Right ventricle myocardium inferior (tissue), 1 donor: ENCODE measurements around the gene MYL2. TPM values are rescaled to one million over a fixed set of nuclear protein-coding genes. Genes with fewer than 3 reads are reported as not detected.
A peak's percentile ranks its signal among the peaks of the same experiment; 100 is the strongest.
"Not testable (repeated sequence)": the region's sequence is repeated elsewhere in the genome, so short reads cannot be mapped to it uniquely, and the experiment has no call there.

ENCODE experiments used
- ATAC-seq: fragments of 200-7000 bp; cut with Tn5 transposase; one replicate; pipeline ENCODE4 v1.9.1; 2020; ENCODE audit warnings: mild to moderate bottlenecking, moderate library complexity
- DNase-seq: peaks from one replicate; pipeline ENCODE4 v3.0.0; 2021; ENCODE audit errors: missing footprints
- intact Hi-C: fragments of 100-400 bp; cut with DNase I; formaldehyde crosslinking; loops from one replicate; pipeline ENCODE4 v1.11.0; 2022
- long read RNA-seq: library from polyadenylated mRNA; unstranded; transcript quantifications from one replicate; pipeline ENCODE4 v2.0.0, GENCODE V29; 2021
- total RNA-seq: library from RNA; stranded (reverse); fragmentation: NEBNext Ultra II Directional; extraction: Animal tissue kit (Norgen Biotek cat#: 25700); gene quantifications from one replicate; pipeline ENCODE4 v1.2.1, GENCODE V29; 2021
- donor health status: DM: no; HTN: yes; CAD: no; lungs with severe emphysema.

The MYL2 gene, protein sequence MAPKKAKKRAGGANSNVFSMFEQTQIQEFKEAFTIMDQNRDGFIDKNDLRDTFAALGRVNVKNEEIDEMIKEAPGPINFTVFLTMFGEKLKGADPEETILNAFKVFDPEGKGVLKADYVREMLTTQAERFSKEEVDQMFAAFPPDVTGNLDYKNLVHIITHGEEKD
- 17,347 TPM for total RNA-seq
- long read RNA-seq, transcript MYL2-201 (7 exons, 807 nt): major isoform, 10,865 of 11,694 reads
- long read RNA-seq, transcript MYL2-202 (2 exons, 561 nt): minor isoform, 6 of 11,694 reads
- long read RNA-seq, transcript MYL2-203 (6 exons, 664 nt): minor isoform, 15 of 11,694 reads
- long read RNA-seq, partial matches to known transcripts: 611 of 11,694 reads
- long read RNA-seq, other reads (novel, unspliced or antisense): 197 of 11,694 reads

GRCh38 chr12:110920324-110920910, at the start of gene MYL2:
TSS of gene MYL2 (minus strand) at chr12:110920579. CDS start at chr12:110920529, 50 bp downstream.
- ATAC-seq: peak; percentile 88
- intact Hi-C loops: no loop called here
- DNase-seq: peak; percentile 75

- DNase-seq (no peak), ATAC-seq (no peak)
- intact Hi-C loops: no loop called here
Measured at GRCh38 chr12:110966081-110966760, 45.8 kb upstream of the MYL2 start.

DNA sequence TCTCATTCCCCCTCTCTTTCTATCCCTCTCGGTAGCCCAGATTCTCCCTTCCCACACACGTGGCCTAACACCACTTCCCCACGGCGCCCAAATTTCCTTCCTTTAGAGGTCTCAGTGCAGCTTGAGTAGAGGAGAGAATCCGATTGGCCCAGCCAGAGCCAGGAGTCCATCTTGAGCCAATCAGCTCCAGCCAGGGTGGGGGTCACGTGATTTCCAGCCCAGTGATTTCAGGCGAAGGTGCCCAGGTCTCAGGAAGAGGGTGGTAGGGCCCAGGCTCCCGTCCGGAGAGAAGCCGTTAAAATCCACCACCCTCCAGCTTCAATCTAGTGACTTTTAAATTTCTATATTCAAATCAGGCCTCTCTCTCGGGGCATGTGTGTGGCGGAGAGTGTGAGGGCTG, 45.2 kb upstream of the MYL2 start:
- intact Hi-C loops: no loop called here
- DNase-seq (no peak), ATAC-seq (no peak)

DNA sequence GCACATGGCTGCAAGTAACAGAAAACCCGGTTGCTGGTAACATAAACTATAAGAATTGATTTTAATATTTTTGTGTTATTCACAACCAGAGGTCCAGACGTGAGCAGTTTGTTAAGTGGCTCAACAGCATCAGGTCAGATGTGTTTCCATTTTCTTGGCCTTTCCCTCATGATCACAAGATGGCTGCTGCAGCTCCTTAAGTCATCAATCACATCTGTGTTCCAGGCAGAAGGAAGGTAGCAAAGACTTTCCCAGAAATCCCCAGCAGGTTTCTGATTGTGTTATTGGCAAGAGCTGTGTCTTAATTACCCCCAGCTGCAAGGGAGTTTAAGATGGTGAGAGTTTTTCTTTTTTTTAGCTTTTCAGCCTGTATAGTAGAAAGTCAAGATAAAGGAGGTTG, 40.4 kb upstream of the MYL2 start:
- ATAC-seq: no peak

DNA sequence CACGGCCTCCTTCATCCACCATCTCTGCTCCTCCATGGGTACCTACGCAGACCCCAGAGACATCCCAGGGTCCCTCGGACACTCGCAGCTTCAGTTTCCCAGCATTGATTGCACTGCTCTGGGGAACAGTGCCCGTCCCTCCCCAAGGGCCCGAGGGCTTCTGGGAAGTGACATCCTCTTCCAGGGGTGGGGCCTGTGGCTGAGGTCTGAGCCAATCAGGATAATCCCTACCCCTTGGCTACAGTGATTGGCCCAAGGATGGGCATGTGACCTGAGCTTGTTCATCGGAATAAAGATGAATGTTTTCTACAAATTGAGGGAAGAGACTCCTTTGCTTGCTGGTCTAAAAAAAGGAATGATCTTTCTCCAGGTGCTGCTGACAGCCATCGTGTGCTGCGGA, 37.3 kb upstream of the MYL2 start:
- no peak for DNase-seq
- intact Hi-C loops: no loop called here
- no peak for ATAC-seq

More for the DNA sequence above, 40.4 kb upstream of the MYL2 start:
- DNase-seq: no peak
- intact Hi-C loops: no loop called here

DNA sequence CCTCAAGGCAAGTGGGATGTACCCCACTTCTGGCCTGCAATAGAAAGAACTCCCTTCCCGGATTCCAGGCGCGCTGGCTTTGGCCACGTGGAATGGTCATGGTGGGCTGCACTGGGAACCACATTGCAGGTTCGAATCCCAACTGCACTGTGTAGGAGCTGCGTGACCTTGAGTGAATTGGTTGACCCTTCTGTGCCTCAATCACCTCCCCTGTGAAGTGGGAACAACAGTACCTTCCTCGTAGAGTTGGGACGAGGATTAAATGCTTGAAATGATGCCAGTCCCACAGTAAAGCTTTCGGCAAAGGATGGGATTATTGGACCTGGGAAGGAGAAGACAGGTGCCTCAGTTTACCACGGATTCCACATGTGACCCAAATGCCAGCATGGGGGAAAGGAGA, 36.8 kb upstream of the MYL2 start:
- intact Hi-C loops: no loop called here
- DNase-seq (no peak), ATAC-seq (no peak)

GRCh38 chr12:110950867-110951266, 30.5 kb upstream of the MYL2 start:
- intact Hi-C loops: not testable (repeated sequence)

DNA sequence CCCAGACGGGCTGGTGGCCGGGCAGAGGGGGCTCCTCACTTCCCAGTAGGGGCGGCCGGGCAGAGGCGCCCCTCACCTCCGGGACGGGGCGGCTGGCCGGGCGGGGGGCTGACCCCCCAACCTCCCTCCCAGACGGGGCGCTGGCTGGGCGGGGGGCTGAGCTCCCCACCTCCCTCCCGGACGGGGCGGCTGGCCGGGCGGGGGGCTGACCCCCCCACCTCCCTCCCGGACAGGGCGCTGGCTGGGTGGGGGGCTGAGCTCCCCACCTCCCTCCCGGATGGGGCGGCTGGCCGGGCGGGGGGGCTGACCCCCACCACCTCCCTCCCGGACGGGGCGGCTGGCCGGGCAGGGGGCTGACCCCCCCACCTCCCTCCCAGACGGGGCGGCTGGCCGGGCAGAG, 30.1 kb upstream of the MYL2 start:
- ATAC-seq, intact Hi-C loops, DNase-seq: not testable (repeated sequence)

More at GRCh38 chr12:110950867-110951266, 30.5 kb upstream of the MYL2 start:
- DNase-seq, ATAC-seq: not testable (repeated sequence)

- DNase-seq (no peak), ATAC-seq (no peak)
- intact Hi-C loops: no loop called here
Measured at GRCh38 chr12:110948041-110948440, 27.7 kb upstream of the MYL2 start.

- intact Hi-C loops: no loop called here
- ATAC-seq (no peak), DNase-seq (no peak)
Measured at GRCh38 chr12:110943373-110943772, 23.0 kb upstream of the MYL2 start.

- intact Hi-C loops: no loop called here
- no peak for ATAC-seq
- DNase-seq: no peak
Measured at GRCh38 chr12:110941391-110941790, 21.0 kb upstream of the MYL2 start.

DNA sequence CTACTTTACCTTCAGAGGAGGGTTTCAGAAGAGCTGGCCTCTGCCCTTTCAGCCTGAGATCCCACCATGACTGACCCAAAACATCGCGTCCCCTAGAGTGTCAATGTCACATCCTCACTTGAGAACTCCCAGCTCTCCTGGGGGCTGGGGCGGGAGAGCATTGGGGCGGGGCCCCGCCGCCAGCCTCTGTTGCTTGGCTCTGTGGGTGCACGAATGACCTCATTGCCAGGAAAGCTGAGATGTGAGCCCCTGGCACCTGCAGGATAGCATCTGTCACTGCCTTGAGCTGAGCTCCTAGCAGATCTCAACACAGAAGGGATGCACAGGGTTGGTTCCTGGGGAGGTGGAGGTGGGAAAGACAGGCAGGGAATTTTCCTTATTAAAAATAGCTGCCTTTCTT, 20.6 kb upstream of the MYL2 start:
- intact Hi-C loops: no loop called here
- DNase-seq (no peak), ATAC-seq (no peak)

DNA sequence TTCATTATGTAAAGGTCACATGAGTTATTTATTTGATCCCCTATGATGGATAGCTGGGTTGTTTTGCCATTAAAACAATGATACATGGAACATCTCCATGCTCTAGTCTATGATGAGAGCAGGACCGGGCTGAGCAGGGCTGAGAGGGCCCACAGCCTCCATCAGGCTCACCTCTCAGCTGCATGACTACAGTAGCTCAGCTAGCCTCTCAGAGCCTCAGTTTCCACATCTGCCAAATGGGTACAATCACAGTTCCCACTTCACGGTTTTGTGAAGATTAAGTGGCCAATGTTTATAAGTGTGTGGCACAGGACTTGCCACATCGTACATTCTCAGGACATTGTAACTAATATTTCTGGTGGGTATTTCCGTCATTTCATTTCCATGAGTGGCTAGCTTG, 19.9 kb upstream of the MYL2 start:
- no peak for ATAC-seq
- no peak for DNase-seq
- intact Hi-C loops: no loop called here

DNA sequence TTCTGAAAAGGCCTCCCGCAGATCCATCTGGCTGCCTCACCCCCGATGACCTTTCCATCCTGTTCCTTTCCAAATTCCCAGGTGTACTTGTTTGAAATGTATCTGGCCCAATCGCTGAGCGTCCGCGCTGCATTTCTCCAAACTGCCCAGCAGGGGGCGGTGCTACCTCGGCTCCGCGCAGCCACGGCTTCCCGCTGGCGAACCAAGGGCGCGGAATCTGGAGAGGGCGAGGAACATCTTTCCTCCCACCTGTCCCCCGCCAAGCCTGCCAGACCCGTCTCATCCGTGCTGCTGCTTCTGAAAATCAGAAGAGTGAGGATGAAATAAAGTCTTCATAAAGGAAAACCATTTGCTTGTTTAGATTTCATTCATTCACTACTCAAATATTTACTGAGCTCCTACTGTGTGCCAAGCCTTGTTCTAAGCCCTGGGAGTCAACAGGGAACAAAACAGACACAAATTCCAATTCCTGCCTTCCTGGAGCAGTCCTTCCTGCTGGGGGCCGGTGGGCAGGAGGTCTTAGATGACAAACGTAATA, 16.8 kb upstream of the MYL2 start:
- DNase-seq (peak; percentile 78), ATAC-seq (peak; percentile 53)
- intact Hi-C loops: loop anchor here (2.0 to 5.0 kb wide), 3 partner anchors 42 to 375 kb away; no protein-coding TSS in a partner anchor

GRCh38 chr12:110936367-110937103, 16.2 kb upstream of the MYL2 start:
- ATAC-seq: no peak
- intact Hi-C loops: loop anchor here (2.0 to 5.0 kb wide), 3 partner anchors 42 to 376 kb away; no protein-coding TSS in a partner anchor
- no peak for DNase-seq

DNA sequence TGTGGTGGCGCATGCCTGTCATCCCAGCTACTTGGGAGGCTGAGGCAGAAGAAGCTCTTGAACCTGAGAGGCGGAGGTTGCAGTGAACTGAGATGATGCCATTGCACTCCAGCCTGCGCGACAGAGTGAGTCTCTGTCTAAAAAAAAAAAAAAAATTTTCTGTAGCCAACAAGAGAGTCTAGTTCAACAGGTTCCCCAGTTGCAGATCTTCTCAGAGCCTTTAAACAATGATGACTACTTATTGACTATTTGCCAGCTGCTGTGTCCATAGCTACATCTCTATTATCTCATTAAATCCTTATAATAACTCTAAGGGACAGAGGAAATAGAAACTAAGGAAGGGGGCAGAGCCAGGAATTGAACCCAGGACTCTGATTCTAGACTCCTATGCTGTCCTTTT, 15.2 kb upstream of the MYL2 start:
- ATAC-seq: no peak
- DNase-seq: no peak
- intact Hi-C loops: loop anchor here (5.0 kb wide), 1 partner anchor 377 kb away; no protein-coding TSS in a partner anchor

DNA sequence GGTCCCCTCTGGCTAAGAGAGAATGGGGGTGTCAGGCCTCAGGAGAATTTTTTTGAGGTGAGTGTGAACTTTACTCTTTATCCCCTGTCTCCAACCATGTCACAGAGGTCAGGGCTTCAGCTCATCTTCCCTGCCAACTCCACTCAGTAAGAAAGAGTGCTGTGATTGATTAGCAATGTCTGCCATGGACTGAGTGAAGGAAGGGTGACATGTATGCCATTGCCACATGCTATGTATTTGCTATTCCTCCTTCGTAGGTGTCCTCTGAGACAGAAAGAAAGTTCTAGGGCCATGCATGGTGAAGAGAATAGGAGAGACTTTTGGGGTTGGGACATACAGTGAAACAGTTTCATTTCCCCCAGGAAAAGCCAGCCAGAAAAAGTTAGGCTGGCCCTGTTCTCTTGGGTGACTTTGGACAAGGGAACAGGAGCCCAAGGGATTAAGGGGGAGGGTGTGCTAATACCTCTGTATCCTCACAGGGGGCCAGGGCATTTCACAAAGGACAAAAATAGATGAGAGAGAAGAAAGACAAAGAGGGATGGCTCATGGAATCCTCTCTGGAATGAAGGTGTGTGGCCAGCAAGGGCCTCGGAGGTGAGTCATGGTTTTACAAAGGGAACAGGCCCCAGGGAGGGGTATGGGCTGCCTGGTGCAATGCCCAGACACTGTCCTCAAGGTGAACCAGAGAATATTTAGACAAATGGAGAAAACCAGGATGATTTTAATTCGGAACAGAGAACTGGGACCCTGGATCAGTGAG, 13.9 kb upstream of the MYL2 start:
- ATAC-seq (no peak), DNase-seq (no peak)
- intact Hi-C loops: loop anchor here (5.0 kb wide), 1 partner anchor 428 kb away; no protein-coding TSS in a partner anchor
